Muscle of arm (tissue), 12 donors: ENCODE data around the gene IGF2BP2. TPM values are rescaled to one million over a fixed set of nuclear protein-coding genes. Genes with fewer than 3 reads are reported as not detected.
"Not testable (repeated sequence)": the region's sequence is repeated elsewhere in the genome, so short reads cannot be mapped to it uniquely, and the experiment has no call there.

ENCODE experiments used
- DNase-seq: peaks from one replicate; pipeline ENCODE4 v3.0.0-alpha.2; 2013
- polyA plus RNA-seq, 12 donors: library from polyadenylated mRNA; unstranded; fragments of 120-200 nt; gene quantifications; one replicate each; pipeline ENCODE4 v1.2.1, GENCODE V29; 2013; ENCODE audit not compliant: insufficient read length in 12 of 12

IGF2BP2 gene
- polyA plus RNA-seq, 12 donors = 38.5 to 153 (median 49.6) TPM

DNA sequence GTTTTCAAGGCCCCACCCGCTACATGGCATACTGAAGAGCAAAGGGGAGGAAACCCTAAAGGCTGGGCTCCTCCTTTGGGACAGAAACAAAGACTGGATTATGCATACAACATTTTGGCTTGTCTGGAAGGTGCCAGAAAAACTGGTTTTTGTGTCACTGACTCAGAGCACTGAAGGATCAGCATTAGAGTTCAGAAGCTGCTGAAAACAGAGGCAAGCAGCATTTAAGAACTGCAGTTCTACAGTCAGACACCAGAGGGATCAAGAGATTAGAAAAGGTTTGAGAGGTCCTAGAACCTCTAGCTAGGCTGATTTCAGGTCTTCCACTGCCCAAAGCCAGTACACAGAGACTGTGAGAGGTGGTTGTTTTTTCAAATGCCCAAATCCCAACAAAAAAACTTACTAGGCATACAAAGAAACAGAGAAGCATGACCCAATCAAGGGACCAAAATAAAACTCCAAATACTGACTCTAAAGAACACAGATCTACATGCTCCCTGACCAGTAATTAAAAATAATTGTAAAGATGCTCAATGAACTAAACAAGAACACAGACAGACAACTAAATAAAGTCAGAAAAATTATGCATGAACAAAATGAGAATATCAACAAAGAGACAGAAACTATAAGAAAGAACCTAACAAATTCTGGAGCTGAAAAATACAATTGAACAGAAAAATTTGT is 147.6 kb downstream of the IGF2BP2 start:
- DNase-seq = peak; percentile 66

DNA sequence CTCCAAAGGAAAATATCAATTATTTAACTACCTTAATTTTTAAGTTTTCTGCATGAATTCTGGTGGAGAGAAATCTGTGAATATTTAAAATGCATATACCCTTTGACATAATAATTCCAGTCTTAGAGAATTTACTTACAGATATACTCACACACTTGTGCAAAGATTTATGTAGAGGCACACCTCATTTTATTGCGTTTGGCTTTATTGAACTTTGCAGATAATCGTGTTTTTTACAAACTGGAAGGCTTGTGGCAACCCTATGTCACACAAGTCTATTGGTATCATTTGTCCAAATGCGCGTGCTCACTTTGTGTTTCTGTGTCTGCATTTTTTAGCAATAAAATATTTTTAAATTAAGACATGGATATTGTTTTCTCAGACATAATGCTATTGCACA is 157.3 kb downstream of the IGF2BP2 start:
- no peak for DNase-seq

DNA sequence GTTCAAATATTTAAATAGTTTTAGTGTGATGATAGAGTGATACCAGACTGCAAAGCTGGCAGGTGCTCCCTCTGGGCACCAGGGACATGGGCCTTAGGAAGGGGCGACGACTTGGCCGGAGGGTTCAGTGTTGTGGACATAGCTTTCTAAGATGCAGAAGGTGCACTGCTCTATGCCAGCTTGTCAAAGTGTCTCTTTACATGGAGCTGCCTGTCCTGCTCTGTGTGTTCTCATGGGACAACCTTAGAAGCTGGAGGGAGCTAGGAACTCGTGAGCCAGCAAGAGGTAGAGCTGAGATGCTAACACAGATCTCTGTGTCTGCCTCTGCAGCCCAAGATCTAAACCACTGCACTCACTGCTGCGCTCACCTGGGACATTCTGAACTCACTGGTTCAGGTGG is 160.9 kb downstream of the IGF2BP2 start:
- no peak for DNase-seq

DNA sequence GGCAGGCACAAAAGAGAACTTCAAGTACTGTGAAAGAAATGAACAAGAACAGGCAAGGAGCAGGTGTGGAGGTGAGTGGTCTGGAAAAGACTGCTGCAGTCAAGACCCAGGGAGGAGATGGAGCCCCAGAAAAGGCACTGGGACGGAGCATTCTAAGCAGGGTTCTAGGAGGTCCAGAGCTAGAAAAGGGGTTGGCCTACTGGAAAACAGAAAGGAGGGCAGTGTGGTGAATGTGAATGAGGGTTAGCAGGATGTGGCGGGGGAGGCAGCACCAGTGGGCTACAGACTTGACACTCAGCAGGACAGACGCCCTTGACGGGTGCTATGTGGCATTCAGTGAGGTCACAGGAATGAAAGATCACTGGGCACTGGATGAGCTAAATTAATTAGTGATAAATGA is 163.1 kb downstream of the IGF2BP2 start:
- DNase-seq = no peak

DNA sequence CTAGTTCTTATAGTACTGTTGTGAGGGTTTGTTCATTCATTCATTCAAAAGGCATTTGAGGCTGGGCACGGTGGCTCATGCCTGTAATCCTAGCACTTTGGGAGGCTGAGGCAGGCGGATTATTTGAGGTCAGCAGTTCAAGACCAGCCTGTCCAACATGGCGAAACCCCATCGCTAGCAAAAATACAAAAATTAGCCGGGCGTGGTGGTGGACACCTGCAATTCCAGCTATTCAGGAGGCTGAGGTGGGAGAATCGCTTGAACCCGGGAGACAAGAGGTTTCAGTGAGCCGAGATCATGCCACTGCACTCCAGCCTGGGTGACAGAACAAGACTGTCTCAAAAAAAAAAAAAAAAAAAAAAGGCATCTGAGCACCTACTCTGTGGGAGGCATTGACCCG is 163.5 kb downstream of the IGF2BP2 start:
- DNase-seq = not testable (repeated sequence)

DNA sequence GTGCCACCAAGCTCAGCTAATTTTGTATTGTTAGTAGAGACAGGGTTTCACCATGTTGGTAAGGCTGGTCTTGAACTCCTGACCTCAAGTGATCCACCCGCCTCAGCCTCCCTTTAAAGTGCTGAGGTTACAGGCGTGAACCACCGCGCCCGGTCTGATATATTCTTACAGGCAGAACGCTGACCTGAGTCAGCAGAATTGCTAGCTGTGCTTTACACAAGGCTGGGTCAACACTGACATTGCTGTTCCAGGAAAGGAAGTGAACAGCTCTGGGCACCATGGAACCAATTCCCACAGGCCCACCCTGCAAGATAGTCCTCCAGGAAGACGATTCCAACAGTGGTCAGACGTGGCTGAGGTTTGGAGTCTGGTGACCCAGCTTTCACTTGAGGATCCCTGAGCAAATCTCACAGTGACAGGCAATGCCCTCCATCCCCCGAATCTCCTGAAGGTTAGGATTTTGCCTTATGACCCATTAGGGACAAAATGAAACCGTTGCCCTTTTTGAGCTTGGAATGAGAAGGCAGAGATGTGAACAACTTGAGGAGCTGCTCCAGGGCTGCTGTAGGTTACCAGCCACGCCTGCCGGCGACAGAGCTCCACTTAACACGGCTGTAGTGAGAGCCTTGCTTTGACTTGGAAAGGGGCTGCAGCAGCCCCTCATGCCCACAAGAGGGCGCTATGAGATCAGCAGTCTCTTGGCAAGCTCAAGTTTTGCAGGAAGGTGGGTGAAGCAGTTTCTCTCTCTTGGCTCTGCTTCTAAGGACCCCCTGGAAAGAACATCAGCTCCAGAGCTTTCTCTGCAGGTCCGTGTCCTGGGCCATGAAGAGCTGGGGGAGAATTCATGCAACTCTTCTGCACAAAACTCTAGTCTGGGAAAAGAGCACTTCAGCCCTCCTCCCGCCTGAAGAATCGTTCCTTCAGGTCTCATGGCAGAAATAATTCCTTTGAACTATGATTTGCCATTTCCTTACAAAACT is 164.6 kb downstream of the IGF2BP2 start:
- peak; percentile 78 for DNase-seq

DNA sequence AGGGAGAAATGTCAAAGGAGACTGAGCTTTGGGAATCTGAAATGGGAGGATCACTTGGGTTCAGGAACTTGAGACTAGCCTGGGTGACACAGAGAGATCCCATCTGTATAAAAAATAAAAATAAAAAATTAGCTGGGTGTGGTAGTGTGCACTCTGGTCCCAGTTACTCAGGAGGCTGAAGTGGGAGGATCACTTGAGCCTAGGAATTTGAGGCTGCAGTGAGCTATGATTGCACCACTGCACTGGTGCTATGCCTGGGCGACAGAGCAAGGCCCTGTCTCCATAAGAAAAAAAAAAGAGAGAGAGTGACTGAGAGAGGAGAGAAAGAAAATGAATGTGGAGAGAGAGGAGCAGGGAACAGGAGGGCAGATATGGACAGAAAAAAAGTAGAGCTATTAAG is 165.9 kb downstream of the IGF2BP2 start:
- DNase-seq = no peak

- no peak for DNase-seq
Observed at GRCh38 chr3:185658504-185658912, 166.3 kb downstream of the IGF2BP2 start.

DNA sequence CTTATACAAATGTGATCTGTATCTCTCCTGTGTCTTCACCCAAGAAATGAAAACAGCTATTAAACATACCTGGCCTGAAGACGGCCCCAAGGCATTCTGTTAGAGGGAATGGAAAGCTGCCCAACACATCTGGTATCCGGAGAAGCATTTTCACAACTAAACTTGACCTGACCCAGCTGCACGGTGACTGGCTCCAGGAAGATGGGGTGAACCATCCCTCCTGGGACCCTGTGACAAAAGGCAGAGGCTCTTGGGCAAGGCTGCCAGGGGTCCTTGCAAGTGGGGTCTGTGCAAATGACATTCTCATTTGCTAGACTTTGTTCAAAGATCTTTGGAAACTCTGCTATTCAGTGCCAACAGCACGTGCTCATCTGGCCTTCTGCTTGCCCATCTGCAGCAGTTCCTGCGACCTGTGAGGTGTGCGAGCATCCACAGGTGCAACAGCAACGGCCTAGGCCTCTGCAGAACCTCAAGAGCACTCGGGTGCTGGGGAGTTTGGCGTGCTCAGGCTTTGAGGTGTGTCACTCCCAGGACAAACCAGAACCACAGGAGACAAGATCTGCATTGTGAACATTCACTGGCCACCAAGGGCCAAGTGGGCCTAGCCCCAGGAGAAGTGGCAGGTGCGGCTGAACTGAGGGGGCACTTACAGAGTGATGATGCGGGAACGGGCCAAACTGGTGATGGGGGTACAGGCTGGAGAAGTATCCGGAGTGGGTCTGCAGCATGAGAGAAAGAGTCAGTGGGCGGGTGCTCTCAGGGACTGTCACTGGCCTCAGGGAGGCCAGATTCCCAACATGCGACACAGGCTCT is 166.9 kb downstream of the IGF2BP2 start:
- DNase-seq = no peak

DNA sequence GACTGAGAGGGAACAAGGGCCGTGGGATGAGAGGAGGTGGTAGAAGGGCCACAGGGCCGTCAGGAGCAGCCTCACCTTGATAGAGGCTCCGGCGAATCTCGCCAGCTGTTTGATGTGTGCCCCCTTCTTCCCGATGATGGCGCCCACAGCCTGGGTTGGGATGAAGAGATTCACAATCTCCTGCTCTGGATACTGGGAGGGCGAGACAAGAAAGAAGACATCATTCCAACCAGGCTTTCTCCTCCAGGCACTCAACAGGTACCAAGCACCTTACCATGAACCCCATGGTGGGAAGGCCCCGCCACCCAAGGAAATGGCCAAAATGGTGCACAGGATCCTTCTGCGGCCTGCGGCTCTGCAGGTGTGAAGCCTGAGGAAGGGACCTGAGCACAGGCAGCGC is 167.6 kb downstream of the IGF2BP2 start:
- DNase-seq = no peak

DNA sequence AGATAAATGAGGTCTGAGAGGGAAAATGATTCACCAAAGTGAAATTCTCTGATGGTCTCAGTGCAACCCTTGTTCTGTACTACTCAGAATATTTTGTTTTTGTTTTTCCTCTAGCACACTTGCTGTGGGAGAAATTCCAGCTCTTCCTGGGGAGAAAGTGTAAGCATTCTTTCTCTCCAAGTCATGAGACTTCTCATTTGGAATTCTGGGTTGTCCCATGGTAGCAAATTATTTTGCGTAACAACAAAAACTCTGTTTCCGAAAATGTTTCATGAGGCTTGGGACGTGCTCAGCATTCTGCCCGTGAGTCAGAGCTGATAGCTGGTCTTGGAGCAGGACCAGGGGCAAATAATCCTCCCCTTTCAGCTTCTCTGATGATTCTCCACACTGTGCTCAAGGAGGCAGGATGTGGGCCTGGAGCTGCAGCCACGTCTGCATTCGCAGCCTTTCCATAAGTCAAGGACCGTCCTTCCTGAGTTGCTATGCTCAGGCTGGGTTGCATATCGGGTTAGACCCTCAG is 168.5 kb downstream of the IGF2BP2 start:
- no peak for DNase-seq

DNA sequence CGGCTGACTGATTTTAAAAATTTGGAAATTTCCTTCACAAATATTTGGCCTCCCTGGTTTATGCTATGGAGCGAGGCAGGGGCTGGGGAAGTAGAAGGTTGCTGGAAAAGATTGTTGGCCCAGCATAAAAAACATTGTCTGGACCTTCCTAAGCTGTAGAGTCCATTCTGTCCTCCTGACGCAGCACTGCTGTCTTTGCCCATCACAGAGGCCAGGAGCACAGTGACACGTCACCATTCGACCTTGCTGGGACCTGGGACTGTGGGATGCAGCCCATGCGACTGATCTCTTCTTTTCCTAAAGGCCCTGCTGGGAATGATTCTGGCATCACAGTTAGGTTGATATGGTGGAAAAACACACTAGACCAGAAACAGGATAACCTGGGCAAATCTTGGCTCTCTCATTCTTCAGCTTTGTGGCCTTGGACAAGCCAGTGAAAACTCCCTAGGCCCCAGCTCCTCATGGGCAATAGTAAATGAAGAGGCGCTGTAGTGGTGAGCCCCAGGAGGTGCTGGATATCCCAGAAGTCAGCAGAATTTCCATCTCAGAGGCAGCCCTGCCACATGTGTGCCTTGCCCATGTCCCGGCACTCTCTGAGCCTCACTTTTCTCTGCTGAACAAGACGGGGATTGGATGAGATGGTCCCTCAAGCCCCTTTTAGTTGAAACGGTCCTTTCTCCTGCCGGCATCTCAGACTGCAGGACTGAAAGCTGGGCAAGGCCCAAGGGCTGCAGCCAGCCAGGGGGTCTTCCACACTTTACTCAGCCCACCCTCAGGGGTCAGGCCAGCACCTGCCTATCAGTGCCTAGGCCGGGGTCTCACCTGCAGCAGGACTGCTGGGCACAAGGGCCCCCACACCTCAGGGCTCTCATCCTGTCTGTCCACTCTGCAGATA is 169.2 kb downstream of the IGF2BP2 start:
- no peak for DNase-seq

GRCh38 chr3:185654758-185655145 is 170.1 kb downstream of the IGF2BP2 start:
- DNase-seq = no peak

- DNase-seq = no peak
Observed at GRCh38 chr3:185653949-185654757, 170.7 kb downstream of the IGF2BP2 start.

- DNase-seq = no peak
Observed at GRCh38 chr3:185651971-185652370, 172.9 kb downstream of the IGF2BP2 start.

DNA sequence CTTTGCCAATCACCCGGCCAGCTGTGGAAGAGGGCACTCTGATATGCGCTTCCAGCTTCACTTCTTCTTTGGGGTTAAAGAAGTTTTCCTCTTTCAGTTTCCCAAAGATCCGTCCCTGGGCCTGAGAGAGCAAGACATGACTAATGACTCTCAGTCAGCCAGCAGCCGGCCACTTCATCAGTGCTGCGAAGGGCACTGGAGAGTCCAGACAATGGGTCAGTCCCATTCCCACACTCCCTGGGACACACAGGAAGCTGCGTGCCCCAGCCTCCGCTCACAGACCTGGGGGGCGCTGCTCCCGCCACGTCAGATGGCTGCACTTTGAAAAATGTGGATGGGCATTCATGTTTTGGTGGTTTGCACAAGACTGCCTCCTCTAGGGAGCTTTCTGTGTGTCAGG is 175.4 kb downstream of the IGF2BP2 start:
- no peak for DNase-seq

DNA sequence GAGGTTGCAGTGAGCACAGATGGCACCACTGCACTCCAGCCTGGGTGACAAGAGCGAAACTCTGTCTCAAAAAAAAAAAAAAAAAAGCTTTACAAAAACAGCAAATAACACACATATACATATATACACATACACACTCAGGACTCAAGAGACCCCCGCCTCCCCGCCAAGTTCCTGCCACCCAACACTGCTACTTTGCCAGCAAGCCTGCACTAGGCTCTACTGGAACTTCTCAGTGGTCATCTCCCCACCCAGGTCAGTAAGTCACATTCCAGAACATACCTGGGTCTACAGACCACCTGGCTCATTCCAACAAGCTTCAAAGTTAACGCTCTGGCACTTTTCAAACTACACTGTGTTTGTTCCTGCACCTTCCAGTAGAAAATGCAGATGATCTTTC is 176.4 kb downstream of the IGF2BP2 start:
- DNase-seq = no peak

- no peak for DNase-seq
Observed at GRCh38 chr3:185647880-185648210, 177.0 kb downstream of the IGF2BP2 start.

GRCh38 chr3:185647134-185647879 is 177.5 kb downstream of the IGF2BP2 start:
- DNase-seq = no peak
